HUES48 (cell line): ENCODE measurements around the gene NT5M.

Source experiments
- H3K27ac ChIP-seq: one replicate; pipeline ENCODE4 v1.7.0; 2013; ENCODE audit warnings: low read depth, low read length, inconsistent platforms
- H3K27me3 ChIP-seq: 2 replicates; pipeline ENCODE4 v1.6.1; 2013; ENCODE audit warnings: mild to moderate bottlenecking, low read length; ENCODE audit not compliant: control insufficient read depth, insufficient read depth
- H3K36me3 ChIP-seq: 2 replicates; pipeline ENCODE4 v1.6.1; 2013; ENCODE audit warnings: low read length; ENCODE audit not compliant: control insufficient read depth, insufficient read depth
- H3K4me1 ChIP-seq: 2 replicates; pipeline ENCODE4 v1.6.1; 2013; ENCODE audit warnings: mild to moderate bottlenecking, low read length; ENCODE audit not compliant: control insufficient read depth, insufficient read depth
- H3K4me3 ChIP-seq: 2 replicates; pipeline ENCODE4 v1.5.1; 2013; ENCODE audit warnings: mild to moderate bottlenecking, low read depth, low read length
- H3K9ac ChIP-seq: 2 replicates; pipeline ENCODE4 v1.6.1; 2013; ENCODE audit warnings: mild to moderate bottlenecking, low read depth, low read length, moderate library complexity
- H3K9me3 ChIP-seq: 2 replicates; pipeline ENCODE4 v1.6.1; 2013; ENCODE audit warnings: low read length; ENCODE audit not compliant: control insufficient read depth, insufficient read depth

The NT5M gene

GRCh38 chr17:17344507-17345293, 41.5 kb downstream of the NT5M start:
- no peak overlapping the region for H3K9ac ChIP-seq
- no peak overlapping the region for H3K27ac ChIP-seq
- H3K36me3 ChIP-seq = no peaks in the 10 kb centered on the region
- no peak overlapping the region for H3K4me3 ChIP-seq
- no peaks in the 10 kb centered on the region for H3K9me3 ChIP-seq
- no peaks in the 10 kb centered on the region for H3K27me3 ChIP-seq
- no peaks in the 10 kb centered on the region for H3K4me1 ChIP-seq

- no peaks in the 10 kb centered on the region for H3K4me1 ChIP-seq
- H3K36me3 ChIP-seq = no peaks in the 10 kb centered on the region
- no peak overlapping the region for H3K9ac ChIP-seq
- H3K27ac ChIP-seq = no peak overlapping the region
- no peaks in the 10 kb centered on the region for H3K27me3 ChIP-seq
- no peaks in the 10 kb centered on the region for H3K9me3 ChIP-seq
- H3K4me3 ChIP-seq = no peak overlapping the region
These were observed 42.1 kb downstream of the NT5M start for GRCh38 chr17:17345294-17345597.

GRCh38 chr17:17345686-17346427, 42.7 kb downstream of the NT5M start:
- Histone ChIP-seq H3K9me3 (no peaks in the 10 kb centered on the region), H3K27me3 (no peaks in the 10 kb centered on the region), H3K36me3 (no peaks in the 10 kb centered on the region), H3K27ac (no peak overlapping the region), H3K9ac (no peak overlapping the region), H3K4me3 (no peak overlapping the region), H3K4me1 (no peaks in the 10 kb centered on the region)

GRCh38 chr17:17346428-17347233, 43.5 kb downstream of the NT5M start:
- no peak overlapping the region for H3K9ac ChIP-seq
- no peaks in the 10 kb centered on the region for H3K36me3 ChIP-seq
- H3K4me3 ChIP-seq = no peak overlapping the region
- no peaks in the 10 kb centered on the region for H3K9me3 ChIP-seq
- no peaks in the 10 kb centered on the region for H3K27me3 ChIP-seq
- no peak overlapping the region for H3K27ac ChIP-seq
- no peaks in the 10 kb centered on the region for H3K4me1 ChIP-seq

- Histone ChIP-seq H3K9me3 (no peaks in the 10 kb centered on the region), H3K36me3 (no peaks in the 10 kb centered on the region), H3K27me3 (no peaks in the 10 kb centered on the region), H3K4me3 (no peak overlapping the region), H3K4me1 (no peaks in the 10 kb centered on the region), H3K27ac (no peak overlapping the region), H3K9ac (no peak overlapping the region)
These were observed 44.2 kb downstream of the NT5M start for GRCh38 chr17:17347234-17347955.

- Histone ChIP-seq H3K4me1 (no peaks in the 10 kb centered on the region), H3K27me3 (no peaks in the 10 kb centered on the region), H3K9me3 (no peaks in the 10 kb centered on the region), H3K27ac (no peak overlapping the region), H3K36me3 (no peaks in the 10 kb centered on the region), H3K9ac (no peak overlapping the region), H3K4me3 (no peak overlapping the region)
These were observed 45.0 kb downstream of the NT5M start for GRCh38 chr17:17347956-17348871.

GRCh38 chr17:17348872-17349723, 45.9 kb downstream of the NT5M start:
- H3K9me3 ChIP-seq = no peaks in the 10 kb centered on the region
- no peaks in the 10 kb centered on the region for H3K27me3 ChIP-seq
- no peak overlapping the region for H3K4me3 ChIP-seq
- no peaks in the 10 kb centered on the region for H3K4me1 ChIP-seq
- no peak overlapping the region for H3K27ac ChIP-seq
- H3K36me3 ChIP-seq = no peaks in the 10 kb centered on the region
- H3K9ac ChIP-seq = no peak overlapping the region

- Histone ChIP-seq H3K9me3 (no peaks in the 10 kb centered on the region), H3K9ac (no peak overlapping the region), H3K4me3 (no peak overlapping the region), H3K36me3 (no peaks in the 10 kb centered on the region), H3K27me3 (no peaks in the 10 kb centered on the region), H3K4me1 (no peaks in the 10 kb centered on the region), H3K27ac (no peak overlapping the region)
These were observed 46.5 kb downstream of the NT5M start for GRCh38 chr17:17349724-17350106.

- Histone ChIP-seq H3K4me1 (no peaks in the 10 kb centered on the region), H3K9ac (no peak overlapping the region), H3K36me3 (no peaks in the 10 kb centered on the region), H3K27ac (no peak overlapping the region), H3K9me3 (no peaks in the 10 kb centered on the region), H3K27me3 (no peaks in the 10 kb centered on the region), H3K4me3 (no peak overlapping the region)
These were observed 47.5 kb downstream of the NT5M start for GRCh38 chr17:17350491-17351355.
